Activated CD8-positive, alpha-beta memory T cell treated with anti-CD3 and anti-CD28 coated beads, Interleukin-2, amount 10 ng/mL, durations not matched to agents 7 days and 5 days (primary cell): ENCODE measurements around the gene GAA. TPM values are rescaled to one million over a fixed set of nuclear protein-coding genes. Genes with fewer than 3 reads are reported as not detected.

Experiments
- ATAC-seq: fragments of 150-1000 bp; cut with Tn5 transposase; one replicate; pipeline ENCODE4 v1.10.0; 2021; ENCODE audit warnings: moderate library complexity
- CTCF ChIA-PET: fragments of 350-600 bp; sonication (Branson Sonifier 250); formaldehyde crosslinking; loops from one replicate; lab custom pipeline; 2021; ENCODE audit warnings: antibody characterized with exemption; lab: Charles Lee
- DNase-seq: peaks from one replicate; pipeline ENCODE4 v3.0.0-alpha.2; 2020
- H3K27ac Mint-ChIP-seq: one replicate; pipeline ENCODE4 v1.8.0; 2021; ENCODE audit warnings: mild to moderate bottlenecking, mixed read lengths
- H3K27me3 Mint-ChIP-seq: one replicate; pipeline ENCODE4 v1.8.0; 2021; ENCODE audit warnings: mixed read lengths
- H3K36me3 Mint-ChIP-seq: one replicate; pipeline ENCODE4 v1.8.0; 2021; ENCODE audit warnings: mild to moderate bottlenecking, mixed read lengths
- H3K4me1 Mint-ChIP-seq: one replicate; pipeline ENCODE4 v1.8.0; 2021; ENCODE audit warnings: mixed read lengths
- H3K4me3 Mint-ChIP-seq: one replicate; pipeline ENCODE4 v1.8.0; 2021; ENCODE audit warnings: mild to moderate bottlenecking, moderate library complexity, mixed read lengths
- H3K9me3 Mint-ChIP-seq: one replicate; pipeline ENCODE4 v1.8.0; 2022; ENCODE audit warnings: low read depth, mixed read lengths
- total RNA-seq, 2 experiments: library from RNA; stranded (reverse); gene quantifications; one replicate each; pipeline ENCODE4 v1.2.3, GENCODE V29; 2021

Gene GAA
- total RNA-seq, 2 experiments from 2014 or later, result 31.9 to 34.7 TPM

- no peaks in the 10 kb centered on the region for H3K9me3 Mint-ChIP-seq
- CTCF ChIA-PET, result interaction anchor here (2.1 kb wide), 1 partner anchor 8 kb away, joined by 8 read pairs; the partner anchor contains the start of gene GAA
- H3K27me3 Mint-ChIP-seq, result no peaks in the 10 kb centered on the region
- H3K36me3 Mint-ChIP-seq, result no peaks in the 10 kb centered on the region
- H3K27ac Mint-ChIP-seq, result no peak overlapping the region
- no peak overlapping the region for H3K4me3 Mint-ChIP-seq
- DNase-seq (no peak), ATAC-seq (no peak)
- no peaks in the 10 kb centered on the region for H3K4me1 Mint-ChIP-seq
Measured at GRCh38 chr17:80109066-80109660, 7.8 kb downstream of the GAA start.

GRCh38 chr17:80109713-80110446 is 8.5 kb downstream of the GAA start:
- Mint-ChIP-seq H3K4me1 (no peaks in the 10 kb centered on the region), H3K36me3 (no peaks in the 10 kb centered on the region), H3K4me3 (no peak overlapping the region), H3K9me3 (no peaks in the 10 kb centered on the region), H3K27me3 (no peaks in the 10 kb centered on the region), H3K27ac (no peak overlapping the region)
- ATAC-seq, result no peak
- DNase-seq, result no peak
- CTCF ChIA-PET, result interaction anchor here (2.1 kb wide), 1 partner anchor 8 kb away, joined by 8 read pairs; the partner anchor contains the start of gene GAA

GRCh38 chr17:80110447-80110812 is 9.0 kb downstream of the GAA start:
- H3K4me1 Mint-ChIP-seq, result no peaks in the 10 kb centered on the region
- no peak for DNase-seq
- no peak for ATAC-seq
- H3K27ac Mint-ChIP-seq, result no peak overlapping the region
- no peaks in the 10 kb centered on the region for H3K36me3 Mint-ChIP-seq
- H3K4me3 Mint-ChIP-seq, result no peak overlapping the region
- H3K9me3 Mint-ChIP-seq, result no peaks in the 10 kb centered on the region
- H3K27me3 Mint-ChIP-seq, result no peaks in the 10 kb centered on the region
- CTCF ChIA-PET, result interaction anchor here (2.1 kb wide), 1 partner anchor 9 kb away, joined by 8 read pairs; the partner anchor contains the start of gene GAA

GRCh38 chr17:80110927-80111701 is 9.7 kb downstream of the GAA start:
- no peak for DNase-seq
- Mint-ChIP-seq H3K4me3 (no peak overlapping the region), H3K9me3 (no peaks in the 10 kb centered on the region), H3K36me3 (no peaks in the 10 kb centered on the region), H3K27ac (no peak overlapping the region), H3K27me3 (no peaks in the 10 kb centered on the region), H3K4me1 (no peaks in the 10 kb centered on the region)
- ATAC-seq, result no peak
- CTCF ChIA-PET, result interaction anchor here (2.1 kb wide), 1 partner anchor 10 kb away, joined by 8 read pairs; the partner anchor contains the start of gene GAA

- Mint-ChIP-seq H3K27ac (no peak overlapping the region), H3K27me3 (no peaks in the 10 kb centered on the region), H3K36me3 (no peaks in the 10 kb centered on the region), H3K9me3 (no peaks in the 10 kb centered on the region), H3K4me3 (no peak overlapping the region), H3K4me1 (no peaks in the 10 kb centered on the region)
- DNase-seq (no peak), ATAC-seq (peak; percentile 46)
- CTCF ChIA-PET, result interaction anchor here (1.1 kb wide), 1 partner anchor 30 kb away, joined by 3 read pairs; no protein-coding TSS in a partner anchor
Measured at GRCh38 chr17:80111702-80112470, 10.5 kb downstream of the GAA start.

- H3K36me3 Mint-ChIP-seq, result no peaks in the 10 kb centered on the region
- H3K27ac Mint-ChIP-seq, result no peak overlapping the region
- H3K4me1 Mint-ChIP-seq, result no peaks in the 10 kb centered on the region
- DNase-seq (no peak), ATAC-seq (no peak)
- H3K4me3 Mint-ChIP-seq, result no peak overlapping the region
- H3K9me3 Mint-ChIP-seq, result no peaks in the 10 kb centered on the region
- H3K27me3 Mint-ChIP-seq, result no peaks in the 10 kb centered on the region
- CTCF ChIA-PET, result interaction anchor here (1.1 kb wide), 1 partner anchor 30 kb away, joined by 3 read pairs; no protein-coding TSS in a partner anchor
Measured at GRCh38 chr17:80112471-80113032, 11.2 kb downstream of the GAA start.

- no peak for ATAC-seq
- H3K4me3 Mint-ChIP-seq, result no peak overlapping the region
- no peak overlapping the region for H3K27ac Mint-ChIP-seq
- H3K9me3 Mint-ChIP-seq, result no peaks in the 10 kb centered on the region
- no peak for DNase-seq
- no peaks in the 10 kb centered on the region for H3K36me3 Mint-ChIP-seq
- H3K27me3 Mint-ChIP-seq, result no peaks in the 10 kb centered on the region
- CTCF ChIA-PET, result interaction anchor here (1.1 to 4.6 kb wide), 2 partner anchors 12 to 31 kb away, joined by 3 to 19 read pairs; partner anchors contain the start of gene GAA
- H3K4me1 Mint-ChIP-seq, result no peaks in the 10 kb centered on the region
Measured at GRCh38 chr17:80113033-80113484, 11.7 kb downstream of the GAA start.

GRCh38 chr17:80114758-80115157 is 13.4 kb downstream of the GAA start:
- CTCF ChIA-PET, result interaction anchor here (0.8 to 4.6 kb wide), 3 partner anchors 13 to 82 kb away, joined by 3 to 19 read pairs (median 5); partner anchors contain the start of gene GAA
- Mint-ChIP-seq H3K27me3 (no peaks in the 10 kb centered on the region), H3K27ac (no peak overlapping the region)

GRCh38 chr17:80115159-80115558 is 13.8 kb downstream of the GAA start:
- no peaks in the 10 kb centered on the region for H3K4me1 Mint-ChIP-seq
- H3K27ac Mint-ChIP-seq, result no peak overlapping the region
- CTCF ChIA-PET, result interaction anchor here (0.8 to 4.6 kb wide), 3 partner anchors 14 to 81 kb away, joined by 3 to 19 read pairs (median 5); partner anchors contain the start of gene GAA
- no peaks in the 10 kb centered on the region for H3K9me3 Mint-ChIP-seq
- H3K27me3 Mint-ChIP-seq, result no peaks in the 10 kb centered on the region
- no peak overlapping the region for H3K4me3 Mint-ChIP-seq
- DNase-seq (no peak), ATAC-seq (no peak)
- no peaks in the 10 kb centered on the region for H3K36me3 Mint-ChIP-seq

More at GRCh38 chr17:80114758-80115157, 13.4 kb downstream of the GAA start:
- no peak for ATAC-seq
- DNase-seq, result no peak
- no peak overlapping the region for H3K4me3 Mint-ChIP-seq
- no peaks in the 10 kb centered on the region for H3K4me1 Mint-ChIP-seq
- no peaks in the 10 kb centered on the region for H3K9me3 Mint-ChIP-seq
- no peaks in the 10 kb centered on the region for H3K36me3 Mint-ChIP-seq

- Mint-ChIP-seq H3K27me3 (no peaks in the 10 kb centered on the region), H3K9me3 (no peaks in the 10 kb centered on the region), H3K4me1 (no peaks in the 10 kb centered on the region), H3K27ac (no peak overlapping the region), H3K36me3 (no peaks in the 10 kb centered on the region), H3K4me3 (no peak overlapping the region)
- ATAC-seq, result no peak
- CTCF ChIA-PET, result interaction anchor here (1.1 to 4.6 kb wide), 2 partner anchors 15 to 29 kb away, joined by 3 to 19 read pairs; partner anchors contain the start of gene GAA
- DNase-seq, result no peak
Measured at GRCh38 chr17:80116276-80116920, 15.0 kb downstream of the GAA start.

GRCh38 chr17:80116921-80117380 is 15.6 kb downstream of the GAA start:
- Mint-ChIP-seq H3K27ac (no peak overlapping the region), H3K4me1 (no peaks in the 10 kb centered on the region), H3K4me3 (no peak overlapping the region), H3K36me3 (no peaks in the 10 kb centered on the region), H3K27me3 (no peaks in the 10 kb centered on the region), H3K9me3 (no peaks in the 10 kb centered on the region)
- CTCF ChIA-PET, result interaction anchor here (4.6 kb wide), 1 partner anchor 16 kb away, joined by 19 read pairs; the partner anchor contains the start of gene GAA
- DNase-seq (no peak), ATAC-seq (no peak)
